SK-N-SH (cell line): ENCODE data around the gene RELT.

Experiments
- CHD2 ChIP-seq: fragments of 150-350 bp; IDR thresholded peaks from 2 replicates; pipeline ENCODE4 v1.6.1; 2018; ENCODE audit warnings: low read length; ENCODE audit not compliant: partially characterized antibody
- CTCF ChIP-seq: fragments of 200-600 bp; sonication (generic); IDR thresholded peaks from 2 replicates; pipeline ENCODE4 v1.6.1; 2017; ENCODE audit warnings: antibody characterized with exemption, mild to moderate bottlenecking, moderate library complexity
- EZH2phosphoT487 ChIP-seq: fragments of 200-600 bp; sonication (generic); IDR thresholded peaks from 2 replicates; pipeline ENCODE4 v1.6.1; 2017; ENCODE audit warnings: low read depth, mixed run types, mild to moderate bottlenecking, antibody characterized with exemption, moderate library complexity, borderline replicate concordance
- IRF3 ChIP-seq: fragments of 150-350 bp; IDR thresholded peaks from 2 replicates; pipeline ENCODE4 v1.6.1; 2016; ENCODE audit warnings: mild to moderate bottlenecking, low read depth, low read length
- JUND ChIP-seq: IDR thresholded peaks from 2 replicates; pipeline ENCODE4 v1.4.0; 2012
- PBX3 ChIP-seq: IDR thresholded peaks from 2 replicates; pipeline ENCODE4; 2012
- REST ChIP-seq: IDR thresholded peaks from 2 replicates; pipeline ENCODE4 v1.6.1; 2012; ENCODE audit warnings: mild to moderate bottlenecking, low read depth, low read length, moderate library complexity
- RXRA ChIP-seq: IDR thresholded peaks from 2 replicates; pipeline ENCODE4 v1.4.0; 2012; ENCODE audit warnings: low read depth, mild to moderate bottlenecking, borderline replicate concordance
- TAF1 ChIP-seq: IDR thresholded peaks from 2 replicates; pipeline ENCODE4 v1.6.1; 2012; ENCODE audit warnings: low read depth, mild to moderate bottlenecking, low read length, moderate library complexity, borderline replicate concordance
- USF1 ChIP-seq: IDR thresholded peaks from 2 replicates; pipeline ENCODE4 v1.4.0; 2012; ENCODE audit warnings: low read depth, borderline replicate concordance
- ZBTB33 ChIP-seq: IDR thresholded peaks from 2 replicates; pipeline ENCODE4 v1.4.0; 2012; ENCODE audit warnings: low read depth, borderline replicate concordance

- TF ChIP-seq CTCF (no peak), PBX3 (no peak), IRF3 (no peak), EZH2phosphoT487 (no peak), REST (no peak), RXRA (no peak), USF1 (no peak), JUND (no peak), CHD2 (no peak), TAF1 (no peak), ZBTB33 (no peak)
Observed at GRCh38 chr11:73387594-73388264, 11.5 kb downstream of the RELT start.
